Karpas-422 (cell line): Measurements from ENCODE around the gene MAP3K6. TPM values are rescaled to one million over a fixed set of nuclear protein-coding genes. Genes with fewer than 3 reads are reported as not detected.
"Not testable (repeated sequence)": the region's sequence is repeated elsewhere in the genome, so short reads cannot be mapped to it uniquely, and the experiment has no call there.

ENCODE experiments used
- DNase-seq: peaks from one replicate; pipeline ENCODE4 v3.0.0-alpha.2; 2015
- H2AFZ ChIP-seq: fragments of 200-600 bp; sonication (generic); 2 replicates; pipeline ENCODE4 v1.6.1; 2014; ENCODE audit warnings: antibody characterized with exemption, low read length, mixed read lengths
- H3K27ac ChIP-seq: fragments of 200-600 bp; sonication (generic); 2 replicates; pipeline ENCODE4 v1.5.1; 2014; ENCODE audit warnings: mild to moderate bottlenecking, low read length, moderate library complexity
- H3K27me3 ChIP-seq: fragments of 200-600 bp; sonication (generic); 2 replicates; pipeline ENCODE4 v1.6.1; 2014; ENCODE audit warnings: low read length, mixed read lengths
- H3K36me3 ChIP-seq: fragments of 200-600 bp; sonication (generic); 2 replicates; pipeline ENCODE4 v1.6.1; 2014; ENCODE audit warnings: low read length, mixed read lengths; ENCODE audit not compliant: insufficient read depth
- H3K4me1 ChIP-seq: fragments of 200-600 bp; sonication (generic); 2 replicates; pipeline ENCODE4 v1.6.1; 2014; ENCODE audit warnings: mild to moderate bottlenecking, low read length, mixed read lengths
- H3K4me2 ChIP-seq: fragments of 200-600 bp; sonication (generic); 2 replicates; pipeline ENCODE4 v1.6.1; 2014; ENCODE audit warnings: low read length, low read depth, mild to moderate bottlenecking; ENCODE audit not compliant: poor library complexity, severe bottlenecking
- H3K4me3 ChIP-seq: fragments of 200-600 bp; sonication (generic); 2 replicates; pipeline ENCODE4 v1.5.1; 2014; ENCODE audit warnings: mild to moderate bottlenecking, antibody characterized with exemption, low read length, mixed read lengths
- H3K79me2 ChIP-seq: fragments of 200-600 bp; sonication (generic); 2 replicates; pipeline ENCODE4 v1.6.1; 2014; ENCODE audit warnings: mild to moderate bottlenecking, low read length, mixed read lengths
- H3K9ac ChIP-seq: fragments of 200-600 bp; sonication (generic); 2 replicates; pipeline ENCODE4 v1.6.0; 2014; ENCODE audit warnings: low read length
- H3K9me2 ChIP-seq: fragments of 200-600 bp; sonication (generic), shearing (Covaris generic); replicated peaks from 2 replicates; pipeline ENCODE4 v1.6.0; 2014; ENCODE audit warnings: mild to moderate bottlenecking, low read length, moderate library complexity; ENCODE audit not compliant: insufficient read depth
- H3K9me3 ChIP-seq: fragments of 300-700, 200-600 bp; sonication (generic); 2 replicates; pipeline ENCODE4 v1.6.1; 2014; ENCODE audit warnings: low read length, mixed read lengths
- H4K20me1 ChIP-seq: fragments of 200-600 bp; sonication (generic); 2 replicates; pipeline ENCODE4 v1.6.1; 2014; ENCODE audit warnings: mild to moderate bottlenecking, antibody characterized with exemption, low read length, low read depth; ENCODE audit not compliant: insufficient read depth
- total RNA-seq: library from RNA; depleted of rRNA; stranded (reverse); fragments of >200 nt; shearing (Covaris generic); gene quantifications from 2 replicates; pipeline ENCODE4 v1.2.3, GENCODE V29; 2014; ENCODE audit warnings: low replicate concordance

Gene MAP3K6
- total RNA-seq, 1 experiment from 2014 or later = 3.0 TPM

DNA sequence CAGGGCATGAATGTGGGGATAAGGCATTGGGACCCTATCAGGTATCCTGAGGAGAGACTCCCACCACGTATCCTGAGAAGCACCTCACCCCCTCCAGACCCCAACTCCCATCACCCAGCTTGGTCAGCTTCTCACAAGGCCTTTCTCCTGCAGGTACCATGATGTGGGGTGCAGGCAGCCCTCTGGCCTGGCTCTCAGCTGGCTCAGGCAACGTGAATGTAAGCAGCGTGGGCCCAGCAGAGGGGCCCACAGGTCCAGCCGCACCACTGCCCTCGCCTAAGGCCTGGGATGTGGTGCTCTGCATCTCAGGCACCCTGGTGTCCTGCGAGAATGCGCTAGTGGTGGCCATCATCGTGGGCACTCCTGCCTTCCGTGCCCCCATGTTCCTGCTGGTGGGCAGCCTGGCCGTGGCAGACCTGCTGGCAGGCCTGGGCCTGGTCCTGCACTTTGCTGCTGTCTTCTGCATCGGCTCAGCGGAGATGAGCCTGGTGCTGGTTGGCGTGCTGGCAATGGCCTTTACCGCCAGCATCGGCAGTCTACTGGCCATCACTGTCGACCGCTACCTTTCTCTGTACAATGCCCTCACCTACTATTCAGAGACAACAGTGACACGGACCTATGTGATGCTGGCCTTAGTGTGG is 27.0 kb upstream of the MAP3K6 start:
- DNase-seq = no peak
- Histone ChIP-seq H3K36me3 (no peaks in the 10 kb centered on the region), H3K9ac (peak overlapping the region; percentile 90), H3K4me2 (peak overlapping the region; percentile 98), H4K20me1 (no peaks in the 10 kb centered on the region), H3K27ac (no peak overlapping the region), H3K79me2 (peaks cover 5% of the 10 kb centered on the region; the same call in 1 of the 2 replicates), H2AFZ (no peak overlapping the region), H3K9me2 (no peaks in the 10 kb centered on the region), H3K27me3 (no peaks in the 10 kb centered on the region), H3K9me3 (no peaks in the 10 kb centered on the region), H3K4me1 (peaks cover 29% of the 10 kb centered on the region), H3K4me3 (peak overlapping the region; percentile 96; the same call in 1 of the 2 replicates)

DNA sequence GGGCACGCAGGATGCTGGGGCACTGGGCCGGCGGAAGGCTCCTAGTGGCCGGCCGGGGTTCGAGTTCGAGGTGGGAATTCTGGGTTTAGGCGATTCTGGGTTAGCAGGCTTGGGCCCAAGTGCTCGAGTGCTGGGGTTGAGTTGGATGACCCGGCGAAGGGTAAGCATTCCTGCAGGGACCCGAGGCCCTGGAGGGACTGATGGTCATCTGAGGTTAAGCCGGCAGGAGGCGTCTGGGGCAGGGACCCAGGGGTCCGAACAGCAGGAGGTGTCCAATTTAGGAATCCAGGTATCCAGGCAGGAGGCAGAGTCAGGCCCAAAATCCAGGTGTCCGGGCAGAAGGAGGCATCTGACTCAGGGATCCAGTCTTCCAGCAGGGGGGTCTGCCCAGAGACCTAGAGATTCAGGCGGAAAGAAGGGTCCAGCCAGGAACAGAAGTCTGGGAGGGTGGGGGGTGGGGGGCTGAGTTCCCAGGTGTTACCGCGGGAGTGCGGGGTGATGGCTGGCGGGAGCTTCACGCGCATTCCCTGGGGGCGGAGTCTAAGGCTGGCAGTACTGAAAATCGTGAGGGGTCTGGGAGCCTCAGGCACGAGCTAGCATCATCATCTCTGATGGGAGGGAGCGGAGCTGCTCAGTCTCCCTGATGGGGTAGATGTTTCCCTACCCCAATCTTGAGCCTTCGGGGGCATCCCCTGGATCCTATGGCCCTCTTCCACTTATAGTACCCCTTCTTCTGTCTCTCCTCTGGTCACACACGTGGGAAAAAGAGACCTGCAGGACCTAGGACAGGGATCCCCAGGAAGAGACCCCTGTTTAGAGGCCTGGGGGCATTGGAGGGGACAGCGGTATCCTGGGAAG is 26.2 kb upstream of the MAP3K6 start:
- Histone ChIP-seq H4K20me1 (no peaks in the 10 kb centered on the region), H3K9ac (peak overlapping the region; percentile 90), H3K36me3 (no peaks in the 10 kb centered on the region), H3K4me2 (peak overlapping the region; percentile 98), H3K79me2 (peaks cover 5% of the 10 kb centered on the region; the same call in 1 of the 2 replicates), H3K4me3 (peak overlapping the region; percentile 96), H2AFZ (peak overlapping the region; percentile 97), H3K9me2 (no peaks in the 10 kb centered on the region), H3K27me3 (no peaks in the 10 kb centered on the region), H3K27ac (no peak overlapping the region), H3K9me3 (no peaks in the 10 kb centered on the region), H3K4me1 (peaks cover 29% of the 10 kb centered on the region)
- DNase-seq = peak; percentile 60

DNA sequence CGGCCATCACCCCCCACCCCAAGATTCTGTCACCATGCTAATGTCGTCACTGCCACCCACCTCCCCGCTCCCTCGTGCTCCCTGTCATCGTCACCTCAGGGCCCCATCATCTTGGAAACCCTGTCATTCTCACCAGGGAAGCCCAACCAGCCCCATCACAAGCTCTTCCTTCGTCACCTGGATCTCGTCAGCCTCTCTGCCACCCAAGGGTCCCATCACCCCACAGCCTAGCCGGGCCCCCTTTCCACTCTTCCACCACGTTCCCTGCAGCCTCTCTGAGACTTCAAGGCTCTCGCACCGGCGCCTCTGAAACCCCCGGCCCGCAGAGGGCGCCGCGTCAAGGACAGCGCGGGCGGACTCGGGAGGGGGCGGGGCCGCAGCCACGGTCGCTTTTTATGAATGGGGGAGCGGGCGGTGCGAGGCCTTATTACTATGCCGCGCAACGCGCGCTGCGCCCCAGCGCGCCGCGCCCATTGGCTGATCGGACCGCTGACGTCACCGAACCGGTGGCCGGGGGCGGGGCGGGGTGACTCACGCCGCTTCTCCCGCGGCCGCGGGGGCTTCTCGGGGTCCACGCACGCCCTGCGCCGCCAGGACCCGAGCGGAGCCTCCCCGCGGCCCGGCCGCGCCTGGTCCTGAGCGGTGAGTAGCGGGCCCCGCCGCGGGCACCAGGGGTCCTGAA is 25.5 kb upstream of the MAP3K6 start, which contains the start of gene GPR3:
Gene GPR3, plus strand, starts transcription at position 527 of the 682 bp plus-strand sequence. CDS start 1,177 bp downstream, outside the sequence.
- Histone ChIP-seq H3K27me3 (no peaks in the 10 kb centered on the region), H3K9me3 (no peaks in the 10 kb centered on the region), H2AFZ (peak within 1 kb of the TSS; percentile 97), H3K9me2 (no peaks in the 10 kb centered on the region), H3K4me2 (peak within 1 kb of the TSS; percentile 98), H3K9ac (peak within 1 kb of the TSS; percentile 90), H3K79me2 (peaks cover 5% of the 10 kb centered on the region; the same call in 1 of the 2 replicates), H3K36me3 (no peaks in the 10 kb centered on the region), H3K4me1 (peaks cover 29% of the 10 kb centered on the region), H3K27ac (no peak within 1 kb of the TSS), H3K4me3 (peak within 1 kb of the TSS; percentile 96), H4K20me1 (no peaks in the 10 kb centered on the region)
- DNase-seq = peak; percentile 97

DNA sequence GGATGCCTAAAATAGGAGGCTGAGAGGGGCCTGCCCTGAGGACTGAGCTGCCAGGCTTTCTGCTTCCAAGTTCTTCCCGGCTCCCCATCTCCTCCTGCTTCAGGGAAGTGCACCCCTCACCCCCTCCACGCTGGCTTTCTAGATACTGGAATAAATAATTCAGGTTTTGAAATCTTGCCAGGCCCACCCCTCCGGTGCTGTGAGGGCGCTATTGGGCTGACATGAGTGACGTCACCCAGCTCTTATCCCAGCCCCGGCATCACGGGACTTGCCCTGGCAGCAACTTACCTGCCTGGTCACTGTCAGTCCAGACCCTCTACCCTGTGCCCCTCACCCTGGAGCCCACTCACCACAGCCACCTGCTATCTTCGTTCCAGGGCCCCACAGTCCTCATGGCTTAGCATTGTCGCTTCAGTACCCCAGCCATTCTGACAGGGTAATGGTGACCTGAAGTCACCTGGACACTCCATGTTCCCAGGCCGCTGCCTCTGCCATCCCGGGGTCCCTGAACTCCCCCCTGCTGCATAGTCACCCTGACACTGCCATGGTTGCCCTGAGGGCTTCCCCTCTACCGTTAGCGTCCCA is 24.8 kb upstream of the MAP3K6 start:
- Histone ChIP-seq H4K20me1 (no peaks in the 10 kb centered on the region), H3K9me2 (no peaks in the 10 kb centered on the region), H3K9me3 (no peaks in the 10 kb centered on the region), H3K79me2 (peaks cover 5% of the 10 kb centered on the region; the same call in 1 of the 2 replicates), H3K27ac (no peak overlapping the region), H3K4me3 (peak overlapping the region; percentile 96), H3K4me1 (peaks cover 29% of the 10 kb centered on the region), H3K36me3 (no peaks in the 10 kb centered on the region), H3K4me2 (peak overlapping the region; percentile 98), H2AFZ (peak overlapping the region; percentile 80; the same call in 1 of the 2 replicates), H3K9ac (peak overlapping the region; percentile 67), H3K27me3 (no peaks in the 10 kb centered on the region)
- peak; percentile 85 for DNase-seq

DNA sequence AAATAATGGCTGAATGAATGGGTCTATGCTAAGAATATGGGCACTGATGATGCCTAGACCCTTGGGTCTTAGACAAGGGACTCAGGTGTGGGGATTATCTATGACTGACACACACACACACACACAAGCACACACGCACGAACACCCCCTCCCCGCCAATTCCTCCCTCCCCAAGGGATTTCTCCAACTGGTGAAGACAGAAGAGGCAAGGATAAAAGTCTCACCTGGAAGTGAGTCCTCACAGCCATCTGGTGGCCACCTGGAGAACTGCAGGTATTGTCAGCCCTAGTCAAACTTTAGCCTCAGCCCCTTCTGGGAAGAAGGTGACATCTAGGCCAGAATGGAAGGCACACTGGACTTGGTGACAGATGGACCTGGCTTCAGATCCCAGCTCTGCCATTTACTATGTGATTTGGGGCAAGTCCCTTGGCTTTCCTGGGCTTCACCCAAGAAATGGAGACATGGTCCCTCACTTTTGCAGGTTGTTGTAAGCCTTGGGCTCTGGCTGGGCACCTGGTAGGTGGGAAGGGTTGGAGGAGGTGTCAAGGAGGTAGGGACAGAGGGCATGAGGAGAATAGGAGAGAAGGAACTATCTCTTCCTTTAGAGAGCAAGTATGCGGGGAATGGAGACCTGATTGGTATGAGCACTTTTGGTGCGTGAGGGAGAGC is 21.7 kb upstream of the MAP3K6 start:
- Histone ChIP-seq H3K4me1 (peaks cover 18% of the 10 kb centered on the region), H3K27me3 (no peaks in the 10 kb centered on the region), H3K27ac (no peak overlapping the region), H3K9me2 (no peaks in the 10 kb centered on the region), H3K79me2 (peaks cover 5% of the 10 kb centered on the region; the same call in 1 of the 2 replicates), H4K20me1 (no peaks in the 10 kb centered on the region), H3K9ac (no peak overlapping the region), H3K4me2 (no peak overlapping the region), H2AFZ (no peak overlapping the region), H3K36me3 (no peaks in the 10 kb centered on the region), H3K9me3 (no peaks in the 10 kb centered on the region), H3K4me3 (no peak overlapping the region)
- peak; percentile 83 for DNase-seq

DNA sequence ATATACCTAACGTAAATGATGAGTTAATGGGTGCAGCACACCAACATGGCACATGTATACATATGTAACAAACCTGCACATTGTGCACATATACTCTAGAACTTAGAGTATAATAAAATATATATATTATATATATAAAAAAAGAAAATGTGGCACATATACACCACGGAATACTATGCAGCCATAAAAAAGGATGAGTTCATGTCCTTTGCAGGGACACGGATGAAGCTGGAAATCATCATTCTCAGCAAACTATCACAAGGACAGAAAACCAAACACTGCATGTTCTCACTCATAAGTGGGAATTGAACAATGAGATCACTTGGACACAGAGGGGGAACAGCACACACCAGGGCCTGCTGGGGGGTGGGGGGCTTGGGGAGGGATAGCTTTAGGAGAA is 18.0 kb upstream of the MAP3K6 start:
- H3K27ac ChIP-seq, H3K79me2 ChIP-seq, H3K27me3 ChIP-seq, H3K36me3 ChIP-seq, H2AFZ ChIP-seq, H3K4me3 ChIP-seq, H3K9me3 ChIP-seq, H3K4me1 ChIP-seq, H3K9me2 ChIP-seq, H3K4me2 ChIP-seq, DNase-seq, H4K20me1 ChIP-seq, H3K9ac ChIP-seq: not testable (repeated sequence)

DNA sequence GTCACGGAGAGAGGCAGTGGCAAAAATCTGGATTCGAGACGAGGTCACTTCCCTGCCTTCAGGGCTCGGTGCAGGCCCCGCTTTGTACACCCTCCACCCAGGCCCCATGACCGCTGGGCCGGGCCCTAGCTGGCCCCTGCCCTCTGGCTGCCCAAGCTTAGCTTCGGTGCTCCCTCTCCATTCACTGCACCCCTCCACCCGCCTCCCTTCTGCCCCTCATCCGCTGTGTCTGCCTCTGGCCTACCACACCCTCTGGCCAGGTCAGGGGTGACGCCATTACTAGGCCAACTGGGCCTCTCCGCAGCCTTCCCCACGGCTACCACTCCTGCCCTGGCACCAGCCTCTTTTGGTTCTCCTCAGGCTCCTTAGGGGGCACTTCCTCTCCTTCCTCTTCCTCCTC is 16.9 kb upstream of the MAP3K6 start:
- Histone ChIP-seq H3K27ac (no peak overlapping the region), H3K36me3 (no peaks in the 10 kb centered on the region), H3K9ac (no peak overlapping the region), H2AFZ (no peak overlapping the region), H3K4me3 (no peak overlapping the region), H4K20me1 (no peaks in the 10 kb centered on the region), H3K9me2 (no peaks in the 10 kb centered on the region), H3K79me2 (no peaks in the 10 kb centered on the region), H3K4me1 (no peaks in the 10 kb centered on the region), H3K9me3 (no peaks in the 10 kb centered on the region), H3K27me3 (no peaks in the 10 kb centered on the region), H3K4me2 (no peak overlapping the region)
- DNase-seq = no peak
